Measurements from ENCODE around the gene ACTA2.

The ACTA2 gene

GRCh38 chr10:88923520-88923919, 29.1 kb downstream of the ACTA2 start:
- DNase-seq: no peak
- Histone ChIP-seq H3K14ac (ENCODE audit: low read length) (no peak overlapping the region), H3K9ac (ENCODE audit: low read length) (no peak overlapping the region), H4K12ac (ENCODE audit: low read depth, low read length) (no peak overlapping the region), H3K79me2 (ENCODE audit: control insufficient read depth, insufficient read depth, low read length, poor library complexity) (no peaks in the 10 kb centered on the region), H4K8ac (ENCODE audit: low read depth, low read length) (no peak overlapping the region), H2AK5ac (ENCODE audit: low read length) (no peak overlapping the region), H3K27ac (ENCODE audit: low read depth, low read length) (no peak overlapping the region), H3K18ac (ENCODE audit: low read length) (no peak overlapping the region), H3K79me1 (ENCODE audit: low read length) (no peaks in the 10 kb centered on the region), H2AFZ (ENCODE audit: insufficient read depth, low read length, poor library complexity) (no peak overlapping the region), H3K4me1 (ENCODE audit: control insufficient read depth in 1 of 2, insufficient read depth in 2 of 2, low read length in 2 of 2) (no peaks in the 10 kb centered on the region), H2BK5ac (ENCODE audit: low read depth, low read length, poor library complexity) (no peak overlapping the region), H3K23ac (ENCODE audit: low read length) (no peak overlapping the region), H2BK12ac (ENCODE audit: low read length) (no peak overlapping the region), H3K27me3 (ENCODE audit: insufficient read depth, low read length) (no peaks in the 10 kb centered on the region), H3K9me3 (ENCODE audit: insufficient read depth, low read depth, low read length) (no peaks in the 10 kb centered on the region), H3K4me3 (ENCODE audit: low read depth, low read length) (no peak overlapping the region), H3K36me3 (ENCODE audit: control insufficient read depth in 1 of 2, insufficient read depth in 2 of 2, low read length in 2 of 2) (no peaks in the 10 kb centered on the region), H4K91ac (ENCODE audit: low read depth, low read length) (no peak overlapping the region), H2BK120ac (ENCODE audit: insufficient read depth, low read length, poor library complexity) (no peak overlapping the region), H3K4me2 (ENCODE audit: low read length) (no peak overlapping the region), H3K4ac (ENCODE audit: low read depth, low read length) (no peak overlapping the region)

- Histone ChIP-seq H3K14ac (ENCODE audit: low read length) (no peak overlapping the region), H3K9me3 (ENCODE audit: insufficient read depth, low read depth, low read length) (no peaks in the 10 kb centered on the region), H3K27me3 (ENCODE audit: insufficient read depth, low read length) (no peaks in the 10 kb centered on the region), H3K18ac (ENCODE audit: low read length) (no peak overlapping the region), H4K91ac (ENCODE audit: low read depth, low read length) (no peak overlapping the region), H3K27ac (ENCODE audit: low read depth, low read length) (no peak overlapping the region), H3K4me1 (ENCODE audit: control insufficient read depth in 1 of 2, insufficient read depth in 2 of 2, low read length in 2 of 2) (no peaks in the 10 kb centered on the region), H2AFZ (ENCODE audit: insufficient read depth, low read length, poor library complexity) (no peak overlapping the region), H3K23ac (ENCODE audit: low read length) (no peak overlapping the region), H2BK12ac (ENCODE audit: low read length) (no peak overlapping the region), H2BK5ac (ENCODE audit: low read depth, low read length, poor library complexity) (no peak overlapping the region), H4K12ac (ENCODE audit: low read depth, low read length) (no peak overlapping the region), H3K4me2 (ENCODE audit: low read length) (no peak overlapping the region), H3K36me3 (ENCODE audit: control insufficient read depth in 1 of 2, insufficient read depth in 2 of 2, low read length in 2 of 2) (no peaks in the 10 kb centered on the region), H3K4ac (ENCODE audit: low read depth, low read length) (no peak overlapping the region), H3K9ac (ENCODE audit: low read length) (no peak overlapping the region), H4K8ac (ENCODE audit: low read depth, low read length) (no peak overlapping the region), H3K79me1 (ENCODE audit: low read length) (no peaks in the 10 kb centered on the region), H3K4me3 (ENCODE audit: low read depth, low read length) (no peak overlapping the region), H2BK120ac (ENCODE audit: insufficient read depth, low read length, poor library complexity) (no peak overlapping the region), H2AK5ac (ENCODE audit: low read length) (no peak overlapping the region), H3K79me2 (ENCODE audit: control insufficient read depth, insufficient read depth, low read length, poor library complexity) (no peaks in the 10 kb centered on the region)
- DNase-seq: no peak
- whole genome bisulfite sequencing (ENCODE audit: extremely low coverage, insufficient coverage, insufficient read length): no CpG with 5 or more reads among the region's 2 CpGs
Observed at GRCh38 chr10:88922041-88922440, 30.5 kb downstream of the ACTA2 start.

GRCh38 chr10:88920986-88921593, 31.5 kb downstream of the ACTA2 start:
- H3K18ac ChIP-seq (ENCODE audit: low read length): no peak overlapping the region
- H3K27me3 ChIP-seq (ENCODE audit: insufficient read depth, low read length): no peaks in the 10 kb centered on the region
- no peaks in the 10 kb centered on the region for H3K9me3 ChIP-seq (ENCODE audit: insufficient read depth, low read depth, low read length)
- no peaks in the 10 kb centered on the region for H3K36me3 ChIP-seq (ENCODE audit: control insufficient read depth in 1 of 2, insufficient read depth in 2 of 2, low read length in 2 of 2)
- no peak overlapping the region for H4K12ac ChIP-seq (ENCODE audit: low read depth, low read length)
- no peak overlapping the region for H4K91ac ChIP-seq (ENCODE audit: low read depth, low read length)
- no peak overlapping the region for H3K9ac ChIP-seq (ENCODE audit: low read length)
- no peak for DNase-seq
- H3K4me2 ChIP-seq (ENCODE audit: low read length): no peak overlapping the region
- WGBS (ENCODE audit: extremely low coverage, insufficient coverage, insufficient read length): no CpG with 5 or more reads among the region's 3 CpGs
- H3K27ac ChIP-seq (ENCODE audit: low read depth, low read length): no peak overlapping the region
- no peaks in the 10 kb centered on the region for H3K79me1 ChIP-seq (ENCODE audit: low read length)
- no peak overlapping the region for H3K23ac ChIP-seq (ENCODE audit: low read length)
- H2BK120ac ChIP-seq (ENCODE audit: insufficient read depth, low read length, poor library complexity): no peak overlapping the region
- H2BK12ac ChIP-seq (ENCODE audit: low read length): no peak overlapping the region
- no peak overlapping the region for H3K4me3 ChIP-seq (ENCODE audit: low read depth, low read length)
- H3K4ac ChIP-seq (ENCODE audit: low read depth, low read length): no peak overlapping the region
- H3K14ac ChIP-seq (ENCODE audit: low read length): no peak overlapping the region
- H2BK5ac ChIP-seq (ENCODE audit: low read depth, low read length, poor library complexity): no peak overlapping the region
- H3K4me1 ChIP-seq (ENCODE audit: control insufficient read depth in 1 of 2, insufficient read depth in 2 of 2, low read length in 2 of 2): no peaks in the 10 kb centered on the region
- H2AK5ac ChIP-seq (ENCODE audit: low read length): no peak overlapping the region
- H4K8ac ChIP-seq (ENCODE audit: low read depth, low read length): no peak overlapping the region
- no peaks in the 10 kb centered on the region for H3K79me2 ChIP-seq (ENCODE audit: control insufficient read depth, insufficient read depth, low read length, poor library complexity)
- H2AFZ ChIP-seq (ENCODE audit: insufficient read depth, low read length, poor library complexity): no peak overlapping the region

- no peak overlapping the region for H3K27ac ChIP-seq (ENCODE audit: low read depth, low read length)
- no peak overlapping the region for H2BK120ac ChIP-seq (ENCODE audit: insufficient read depth, low read length, poor library complexity)
- WGBS (ENCODE audit: extremely low coverage, insufficient coverage, insufficient read length): no CpG with 5 or more reads among the region's 2 CpGs
- H2AK5ac ChIP-seq (ENCODE audit: low read length): no peak overlapping the region
- no peak overlapping the region for H4K12ac ChIP-seq (ENCODE audit: low read depth, low read length)
- H3K36me3 ChIP-seq (ENCODE audit: control insufficient read depth in 1 of 2, insufficient read depth in 2 of 2, low read length in 2 of 2): no peaks in the 10 kb centered on the region
- H3K79me2 ChIP-seq (ENCODE audit: control insufficient read depth, insufficient read depth, low read length, poor library complexity): no peaks in the 10 kb centered on the region
- no peak overlapping the region for H3K4me3 ChIP-seq (ENCODE audit: low read depth, low read length)
- H3K23ac ChIP-seq (ENCODE audit: low read length): no peak overlapping the region
- H3K27me3 ChIP-seq (ENCODE audit: insufficient read depth, low read length): no peaks in the 10 kb centered on the region
- no peak for DNase-seq
- no peak overlapping the region for H3K14ac ChIP-seq (ENCODE audit: low read length)
- no peaks in the 10 kb centered on the region for H3K79me1 ChIP-seq (ENCODE audit: low read length)
- no peak overlapping the region for H4K91ac ChIP-seq (ENCODE audit: low read depth, low read length)
- H2BK12ac ChIP-seq (ENCODE audit: low read length): no peak overlapping the region
- no peak overlapping the region for H2AFZ ChIP-seq (ENCODE audit: insufficient read depth, low read length, poor library complexity)
- no peak overlapping the region for H3K9ac ChIP-seq (ENCODE audit: low read length)
- H4K8ac ChIP-seq (ENCODE audit: low read depth, low read length): no peak overlapping the region
- peaks cover 0 to 5% of the 10 kb centered on the region in 2 experiments for H3K4me1 ChIP-seq (ENCODE audit: control insufficient read depth in 1 of 2, insufficient read depth in 2 of 2, low read length in 2 of 2)
- H3K18ac ChIP-seq (ENCODE audit: low read length): no peak overlapping the region
- H2BK5ac ChIP-seq (ENCODE audit: low read depth, low read length, poor library complexity): no peak overlapping the region
- H3K4ac ChIP-seq (ENCODE audit: low read depth, low read length): no peak overlapping the region
- no peaks in the 10 kb centered on the region for H3K9me3 ChIP-seq (ENCODE audit: insufficient read depth, low read depth, low read length)
- H3K4me2 ChIP-seq (ENCODE audit: low read length): no peak overlapping the region
Observed at GRCh38 chr10:88920198-88920597, 32.4 kb downstream of the ACTA2 start.

Measured in trophoblast cell (in vitro differentiated cells and primary cell).